ENCODE measurements around the gene DGKQ.

Gene DGKQ

GRCh38 chr4:1010395-1011021, 37.1 kb upstream of the DGKQ start:
- DNase-seq, result peak; percentile 27

DNA sequence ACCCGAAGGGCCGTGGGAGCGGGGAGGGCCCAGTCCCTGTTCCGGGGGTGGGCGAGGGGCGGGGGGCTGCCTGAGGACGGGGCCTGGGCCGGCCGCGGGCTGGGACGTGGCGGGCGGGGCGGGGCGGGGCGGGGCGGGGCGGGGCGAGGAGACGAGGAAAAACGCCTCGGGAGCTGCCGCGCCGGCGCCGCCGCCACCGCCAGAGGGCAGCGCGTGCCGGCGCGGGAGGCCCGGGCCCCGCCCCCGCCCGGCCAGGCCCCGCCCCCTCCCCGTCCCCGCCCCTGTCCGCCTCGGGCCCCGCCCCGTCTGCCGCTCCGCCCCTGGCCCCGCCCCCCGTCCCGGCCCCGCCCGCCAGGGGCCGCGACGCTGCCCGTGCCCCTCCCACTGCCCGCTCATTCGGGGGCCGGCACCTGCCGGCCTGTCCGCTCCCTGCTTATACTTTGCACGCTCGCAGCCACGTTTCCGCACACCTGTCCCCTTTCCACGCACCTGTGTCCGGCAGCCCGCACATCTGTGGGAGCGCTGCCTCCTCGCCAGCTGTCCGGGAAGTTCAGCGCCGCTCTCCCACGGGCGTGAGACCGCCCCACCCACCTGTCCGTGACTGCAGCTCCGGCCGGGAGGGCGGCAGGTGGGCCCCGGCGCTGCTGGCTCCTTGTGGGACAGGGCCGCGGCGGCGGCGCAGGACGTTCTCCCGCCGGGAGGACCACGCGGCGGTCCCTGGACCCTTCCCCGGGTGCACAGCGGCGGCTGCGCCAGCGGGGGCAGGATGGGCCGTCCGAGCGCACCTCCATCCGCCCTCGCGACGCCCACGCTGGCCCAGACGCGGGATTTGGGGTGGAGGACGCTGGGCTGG, 36.4 kb upstream of the DGKQ start:
- peak; percentile 26 for DNase-seq

- no peak for DNase-seq
These were observed 35.6 kb upstream of the DGKQ start for GRCh38 chr4:1008840-1009541.

DNA sequence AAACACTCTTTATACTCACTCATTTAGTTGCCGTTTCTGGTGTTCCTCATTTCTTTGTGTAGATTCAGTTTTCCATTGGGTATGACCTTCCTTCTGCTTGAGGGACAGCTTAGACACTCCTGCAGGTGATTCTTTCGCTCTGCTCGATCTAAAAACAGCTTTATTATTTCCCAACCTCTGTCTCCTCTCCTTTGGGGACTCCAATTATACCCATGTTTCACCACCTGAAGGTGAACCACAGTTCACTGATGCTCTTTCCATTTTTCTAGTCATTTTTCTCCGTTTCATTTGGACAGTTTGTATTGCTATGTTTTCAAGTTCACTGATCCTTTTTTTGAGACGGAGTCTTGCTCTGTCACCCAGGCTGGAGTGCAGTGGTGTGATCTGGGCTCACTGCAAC, 33.5 kb upstream of the DGKQ start:
- no peak for DNase-seq

DNA sequence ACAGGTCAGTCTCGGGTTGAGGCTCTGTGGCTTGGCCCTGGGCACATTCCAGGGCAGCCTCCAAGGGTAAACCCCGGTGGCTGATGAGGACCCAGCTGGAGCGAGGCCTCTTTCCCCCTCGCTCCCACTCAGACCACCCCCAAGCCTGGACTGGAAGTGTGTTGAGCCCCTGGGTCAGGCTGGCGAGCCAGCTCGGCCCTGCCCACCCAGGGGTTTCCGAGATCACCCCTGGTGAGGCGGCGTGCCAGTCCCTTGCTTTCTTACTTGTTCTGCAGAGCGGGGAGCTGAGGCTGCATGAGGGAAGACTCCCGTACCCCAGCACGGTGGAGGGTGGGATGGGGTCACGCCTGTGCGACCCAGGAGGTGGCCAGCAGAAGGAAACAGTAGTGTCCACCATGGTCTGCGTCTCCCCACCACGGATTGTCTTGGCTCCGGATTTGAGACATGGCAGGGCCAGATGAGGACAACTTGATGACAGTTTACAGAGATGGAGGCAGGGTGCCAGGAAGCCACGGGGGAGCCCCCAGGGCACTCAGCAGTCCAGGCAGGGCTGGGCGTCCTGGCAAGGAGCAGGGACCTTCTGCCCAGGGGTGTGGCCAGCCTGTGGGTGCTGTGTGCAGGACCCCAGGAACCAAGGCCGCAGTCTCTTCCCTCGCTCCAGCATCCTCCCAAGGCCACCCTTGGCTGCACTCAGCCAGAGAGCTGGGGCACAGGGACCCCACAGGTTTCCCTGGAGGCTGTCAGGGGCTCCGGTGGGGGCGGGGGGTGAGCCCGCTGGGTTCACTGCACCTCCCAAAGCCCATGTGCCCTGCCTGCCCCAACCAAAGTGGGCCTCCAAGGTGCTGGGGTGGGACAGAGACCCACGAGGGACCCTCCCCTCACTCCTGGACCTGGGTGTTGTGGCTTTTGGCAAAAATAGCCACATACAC, 31.5 kb upstream of the DGKQ start:
- DNase-seq, result no peak

DNA sequence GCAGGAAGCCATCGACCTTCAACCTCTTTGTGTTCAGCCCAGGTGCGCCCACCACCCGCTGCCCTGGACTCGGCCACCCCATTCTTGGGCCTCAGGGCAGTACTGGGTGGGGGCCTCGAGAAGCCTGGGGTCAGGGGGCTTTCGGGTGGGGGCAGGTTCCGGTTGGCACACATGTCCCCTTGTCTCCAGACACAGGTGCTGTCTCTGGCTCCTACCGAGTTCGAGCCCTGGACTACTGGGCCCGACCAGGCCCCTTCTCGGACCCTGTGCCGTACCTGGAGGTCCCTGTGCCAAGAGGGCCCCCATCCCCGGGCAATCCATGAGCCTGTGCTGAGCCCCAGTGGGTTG, 30.7 kb upstream of the DGKQ start:
- no peak for DNase-seq

DNA sequence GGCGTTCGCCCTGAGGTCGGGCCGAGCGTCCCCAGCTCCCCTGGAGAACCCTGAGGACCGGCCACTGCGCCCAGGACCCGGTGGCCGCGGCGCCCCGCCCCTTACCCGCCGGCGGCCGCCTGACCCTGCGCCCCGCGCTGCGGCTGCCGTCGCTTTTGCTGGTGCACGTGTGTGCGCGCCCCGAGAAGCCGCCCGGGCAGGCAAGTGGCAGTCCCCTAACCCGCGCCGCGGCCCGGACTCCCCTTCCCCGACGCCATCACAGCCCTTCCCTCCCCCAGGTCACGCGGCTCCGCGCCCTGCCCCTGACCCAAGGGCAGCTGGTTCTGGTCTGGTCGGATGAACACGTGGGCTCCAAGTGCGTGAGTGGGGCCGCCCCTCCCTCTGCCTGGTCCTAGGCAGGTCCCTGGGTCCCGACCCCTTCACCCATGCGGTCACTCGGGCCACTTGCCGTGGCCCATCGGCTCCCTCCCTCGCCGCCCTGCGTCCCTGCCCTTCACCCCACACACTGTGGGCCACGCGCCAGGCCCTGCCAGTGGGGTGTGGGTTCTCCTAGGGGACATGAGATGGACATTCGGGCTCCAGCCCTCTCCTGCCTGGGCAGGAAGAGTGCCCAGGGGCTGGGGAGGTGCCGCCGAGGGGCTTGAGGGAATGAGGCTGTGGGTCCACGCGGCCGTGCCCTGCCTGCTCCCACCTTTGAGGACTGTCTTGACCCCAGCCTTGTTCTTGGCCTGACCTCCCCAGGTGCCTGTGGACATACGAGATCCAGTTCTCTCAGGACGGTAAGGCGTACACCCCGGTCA, 30.1 kb upstream of the DGKQ start:
- DNase-seq, result no peak

DNA sequence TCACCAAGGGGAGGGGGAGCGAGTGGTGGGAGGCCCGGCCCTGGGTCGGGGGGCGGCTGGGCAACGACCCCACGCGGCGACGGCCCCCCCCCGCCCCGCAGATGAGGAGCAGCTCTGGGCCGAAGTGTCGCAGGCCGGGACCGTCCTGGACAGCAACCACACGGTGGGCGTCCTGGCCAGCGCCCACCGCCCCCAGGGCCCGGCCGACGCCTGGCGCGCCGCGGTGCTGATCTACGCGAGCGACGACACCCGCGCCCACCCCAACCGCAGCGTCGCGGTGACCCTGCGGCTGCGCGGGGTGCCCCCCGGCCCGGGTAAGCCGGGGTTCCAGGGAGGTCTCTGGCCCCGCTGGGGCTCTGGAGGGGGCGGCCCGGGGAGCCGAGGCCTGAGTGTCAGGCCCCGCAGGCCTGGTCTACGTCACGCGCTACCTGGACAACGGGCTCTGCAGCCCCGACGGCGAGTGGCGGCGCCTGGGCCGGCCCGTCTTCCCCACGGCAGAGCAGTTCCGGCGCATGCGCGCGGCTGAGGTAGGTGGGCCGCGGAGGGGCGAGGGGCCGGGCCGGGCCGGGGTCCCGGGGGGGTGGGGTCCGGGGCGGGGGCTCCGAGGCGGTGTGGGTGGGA, 29.4 kb upstream of the DGKQ start:
- no peak for DNase-seq

DNA sequence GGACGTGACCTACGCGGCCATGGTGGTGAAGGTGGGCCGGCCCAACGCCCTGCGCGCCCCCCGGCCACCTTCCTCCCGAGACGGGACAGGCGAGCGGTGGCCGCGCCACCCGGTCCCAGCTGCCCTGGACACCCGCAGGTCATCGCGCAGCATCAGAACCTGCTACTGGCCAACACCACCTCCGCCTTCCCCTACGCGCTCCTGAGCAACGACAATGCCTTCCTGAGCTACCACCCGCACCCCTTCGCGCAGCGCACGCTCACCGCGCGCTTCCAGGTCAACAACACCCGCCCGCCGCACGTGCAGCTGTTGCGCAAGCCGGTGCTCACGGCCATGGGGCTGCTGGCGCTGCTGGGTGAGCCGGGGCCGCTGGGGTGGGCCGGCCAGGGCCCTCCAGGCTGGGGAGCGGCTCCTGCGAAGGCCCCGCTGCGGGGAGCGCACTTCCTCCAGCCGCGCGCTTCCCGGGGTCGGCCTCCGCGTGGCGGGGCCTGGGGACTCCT, 28.8 kb upstream of the DGKQ start:
- DNase-seq, result no peak

GRCh38 chr4:1001561-1002130, 28.3 kb upstream of the DGKQ start:
- no peak for DNase-seq

GRCh38 chr4:1000686-1001260, 27.4 kb upstream of the DGKQ start:
- no peak for DNase-seq

- DNase-seq, result no peak
These were observed 26.6 kb upstream of the DGKQ start for GRCh38 chr4:999882-1000425.

DNA sequence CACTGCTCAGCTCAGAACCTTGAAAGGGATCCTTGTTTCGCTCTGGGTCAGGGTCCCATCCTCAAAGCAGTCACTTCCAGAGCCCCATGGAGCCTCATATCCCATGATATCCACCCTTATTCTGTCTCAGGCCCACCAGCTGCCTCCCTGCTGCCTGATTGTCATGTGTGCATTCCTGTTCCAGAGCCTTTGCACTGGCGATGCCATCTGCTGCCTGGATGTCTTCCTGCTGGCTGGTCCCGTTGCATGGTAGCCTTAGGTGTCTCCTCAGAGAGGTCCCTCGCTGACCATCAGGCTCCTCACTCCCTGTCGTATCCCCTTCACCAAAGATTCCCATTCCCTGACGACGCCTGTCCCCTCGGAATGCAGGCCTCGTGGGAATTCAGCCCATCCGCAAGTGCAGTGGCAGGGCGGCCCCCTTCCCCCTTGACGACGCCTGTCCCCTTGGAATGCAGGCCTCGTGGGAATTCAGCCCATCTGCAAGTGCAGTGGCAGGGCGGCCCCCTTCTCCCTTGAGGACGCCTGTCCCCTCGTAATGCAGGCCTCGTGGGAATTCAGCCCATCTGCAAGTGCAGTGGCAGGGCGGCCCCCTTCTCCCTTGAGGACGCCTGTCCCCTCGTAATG, 26.0 kb upstream of the DGKQ start:
- DNase-seq, result peak; percentile 29

DNA sequence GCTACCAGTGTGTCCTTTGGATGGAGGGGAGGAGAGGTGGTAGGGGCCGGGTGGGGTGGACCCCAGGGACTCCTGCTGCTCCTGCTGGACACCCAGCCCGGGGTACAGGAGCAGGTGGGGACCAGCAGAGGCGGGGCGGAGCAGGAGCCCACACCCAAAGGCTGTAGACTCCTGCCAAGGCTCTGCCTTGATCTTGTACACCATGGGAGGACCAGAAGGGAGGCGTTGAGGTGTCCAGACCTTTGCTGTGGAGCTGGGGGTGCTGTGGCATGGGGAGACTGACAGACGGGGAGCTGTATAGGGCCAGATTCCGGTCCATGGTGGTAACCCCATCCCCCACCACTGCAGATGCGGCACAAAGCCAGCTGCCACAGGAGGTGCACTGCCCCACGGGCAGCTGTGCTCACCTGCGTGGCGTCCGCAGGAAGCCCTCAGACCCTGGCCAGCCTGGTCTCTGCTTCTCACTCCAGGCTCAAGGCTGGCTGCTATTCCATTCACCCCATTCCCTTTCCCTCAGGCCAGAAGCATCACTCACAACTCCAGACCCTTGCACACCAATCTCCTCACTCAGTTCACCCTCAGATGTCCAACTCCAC, 24.8 kb upstream of the DGKQ start:
- no peak for DNase-seq

- DNase-seq, result no peak
These were observed 24.2 kb upstream of the DGKQ start for GRCh38 chr4:997375-998071.

DNA sequence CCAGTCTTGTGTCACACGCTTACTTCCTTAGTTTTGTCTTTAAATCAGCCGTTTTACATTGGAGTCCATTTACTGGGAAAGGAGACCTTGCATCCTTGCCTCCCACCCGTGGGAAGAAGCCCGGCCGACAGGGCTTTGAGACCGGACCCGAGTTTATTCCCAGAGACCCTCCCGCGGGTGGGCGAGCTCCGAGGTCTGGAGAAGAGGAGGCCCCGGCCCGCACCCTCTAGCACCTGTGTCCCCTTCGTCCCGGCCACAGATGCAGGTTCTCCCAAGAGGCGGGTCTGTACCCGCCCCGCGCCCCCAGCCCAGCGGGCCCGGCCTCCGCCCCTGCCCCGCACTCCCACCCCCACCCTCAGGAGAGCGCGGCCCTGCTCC, 23.6 kb upstream of the DGKQ start:
- DNase-seq, result no peak

DNA sequence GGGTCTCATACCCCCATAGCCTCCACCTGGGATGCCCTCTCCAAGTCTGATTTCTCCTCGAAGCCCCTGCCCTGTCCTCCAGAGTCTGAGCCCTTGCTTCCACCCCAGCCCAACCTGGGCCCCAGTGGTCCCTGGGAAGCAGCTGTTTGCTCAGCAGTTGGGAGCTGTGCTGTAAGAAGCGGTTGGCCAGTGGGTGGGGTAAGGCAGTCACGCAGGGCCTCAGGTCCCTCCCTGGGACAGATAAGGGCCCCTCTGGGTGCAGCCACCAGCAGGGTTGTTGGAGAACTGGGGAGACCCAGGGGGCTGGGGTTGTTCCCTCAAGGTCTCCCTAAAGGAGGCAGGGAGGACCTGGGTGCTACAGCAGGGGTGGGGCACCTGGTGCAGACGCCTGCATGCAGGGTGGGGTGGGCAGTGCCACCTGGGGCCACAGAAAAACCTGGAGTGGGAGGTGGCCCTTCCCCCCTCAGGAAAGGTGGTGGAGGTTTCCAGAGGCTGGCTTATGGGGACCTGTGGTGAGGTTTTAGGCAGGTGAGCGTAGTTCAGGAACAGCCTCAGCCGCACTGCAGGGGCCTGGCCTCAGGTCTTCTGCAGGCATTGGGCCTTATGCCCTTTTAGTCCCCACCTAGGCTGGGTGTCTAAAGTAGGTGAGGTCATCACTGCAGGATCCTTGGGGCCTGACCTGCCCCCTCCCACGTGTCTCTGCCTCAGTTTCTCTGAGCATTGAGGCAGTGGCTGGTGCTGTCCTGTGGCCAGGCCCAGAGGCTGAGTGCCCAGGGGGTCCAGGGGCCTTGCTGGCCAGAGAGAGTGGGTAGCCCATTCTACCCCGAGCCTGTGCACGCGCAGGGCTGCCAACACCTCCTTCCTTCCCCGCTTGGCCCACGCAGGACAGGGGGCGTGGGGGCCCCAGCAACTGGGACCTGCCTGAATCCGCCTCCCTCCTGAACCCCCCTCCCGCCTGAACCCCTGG, 22.9 kb upstream of the DGKQ start:
- DNase-seq, result no peak
